Medulla oblongata (tissue), 1 donor: Measurements from ENCODE around the gene SNRNP25.

ENCODE experiments used
- DNase-seq: peaks from one replicate; pipeline ENCODE4 v3.0.0-alpha.2; 2015; ENCODE audit errors: extremely low spot score

Gene SNRNP25

DNA sequence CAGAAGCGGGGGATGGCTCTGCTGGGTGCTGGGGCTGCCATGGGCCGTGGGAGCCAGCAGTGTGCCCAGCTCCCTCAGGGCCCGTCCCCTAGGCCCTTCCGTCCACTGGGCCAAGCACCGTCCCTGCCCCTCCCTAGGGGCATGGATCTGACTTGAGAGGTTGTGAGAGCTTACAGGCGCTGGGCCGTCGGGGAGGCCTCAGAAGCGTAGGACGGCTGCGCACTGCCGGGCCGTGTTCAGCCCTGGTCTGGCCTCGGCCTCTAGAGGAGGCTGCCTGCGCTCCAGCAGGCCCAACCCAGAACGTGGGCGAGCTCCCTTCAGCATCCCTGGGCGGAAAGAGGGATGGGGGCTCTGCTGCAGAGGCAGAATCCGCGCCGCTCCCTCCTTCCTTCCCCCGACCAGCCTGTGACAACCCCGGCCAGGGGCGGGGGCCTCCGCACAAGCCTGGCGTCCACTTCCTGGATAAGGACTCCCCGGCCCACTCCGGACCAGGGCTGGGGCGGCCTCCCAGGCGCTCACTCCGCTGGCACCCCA, 23.7 kb downstream of the SNRNP25 start:
- no peak for DNase-seq

DNA sequence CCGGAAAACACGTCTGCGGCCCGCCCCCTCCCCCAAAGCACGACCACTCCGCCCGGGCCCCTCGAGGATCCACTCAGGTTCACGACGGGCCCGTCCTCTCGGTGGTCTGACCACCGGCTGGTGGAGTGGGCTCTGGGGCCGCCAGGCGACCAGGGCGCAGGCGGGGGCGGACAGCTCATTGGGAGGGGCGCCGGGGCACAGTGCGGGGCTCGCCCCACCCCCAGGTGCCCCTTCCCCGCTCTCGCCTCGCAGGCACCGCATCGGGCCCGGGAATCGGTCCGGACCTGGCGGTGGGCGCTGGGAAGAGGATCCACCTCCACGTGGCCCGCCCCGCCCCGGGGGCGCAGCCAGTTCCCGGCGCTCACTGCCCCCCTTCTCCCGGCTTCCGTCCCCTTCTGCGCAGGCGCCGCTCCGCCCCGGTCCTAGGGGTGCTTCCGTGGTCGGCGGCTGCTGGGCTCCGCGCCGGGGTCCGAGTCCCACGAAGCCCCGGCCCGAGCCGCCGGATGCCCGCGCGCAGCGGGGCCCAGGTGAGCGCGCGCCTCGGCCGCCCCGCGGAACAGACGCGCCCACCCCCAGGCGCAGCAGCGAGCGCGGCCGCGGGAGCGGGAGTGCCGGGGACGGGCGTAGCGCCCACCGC, 24.3 kb downstream of the SNRNP25 start, which contains the start of gene MPG:
TSS of gene MPG (plus strand) at position 419 of the 637 bp plus-strand sequence. CDS start at position 504, 85 bp downstream.
- peak; percentile 86 for DNase-seq

DNA sequence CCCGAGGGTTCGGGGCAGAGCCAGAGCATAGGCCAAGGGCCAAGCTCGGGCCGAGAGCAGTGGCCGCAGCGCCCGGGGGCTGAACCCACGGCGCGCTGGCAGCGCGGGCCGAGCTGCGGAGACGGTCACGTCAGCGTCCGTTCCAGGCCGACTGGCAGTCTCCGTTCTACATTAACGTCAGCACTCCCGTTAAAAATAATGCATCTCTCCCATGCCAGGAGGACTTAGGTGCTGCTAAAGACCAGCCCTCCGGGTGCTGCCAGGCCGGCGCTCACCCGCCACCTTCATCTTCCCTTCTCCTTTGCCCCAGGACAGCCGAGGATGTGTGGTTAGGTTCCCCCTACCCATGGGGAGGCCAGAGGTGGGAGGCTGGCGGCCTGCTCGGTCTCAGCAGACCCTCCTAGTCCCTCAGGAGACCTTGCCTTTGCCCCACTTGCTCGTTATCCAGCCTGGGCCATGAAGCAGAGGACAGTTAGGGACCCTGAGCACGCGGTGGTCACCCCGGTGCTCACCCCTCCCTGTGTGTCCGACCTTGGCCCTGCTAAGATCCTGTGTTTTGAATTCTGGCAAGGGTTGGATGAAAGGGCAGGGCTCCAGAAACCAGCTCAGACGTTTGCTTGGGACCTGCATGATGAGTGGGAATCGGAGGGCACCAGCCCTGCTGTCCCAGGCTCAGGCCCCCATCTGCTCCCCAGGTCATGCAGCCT, 25.0 kb downstream of the SNRNP25 start:
- no peak for DNase-seq

GRCh38 chr16:79151-80054, 25.8 kb downstream of the SNRNP25 start:
- DNase-seq: no peak

- DNase-seq: no peak
Measured at GRCh38 chr16:83060-83603, 29.5 kb downstream of the SNRNP25 start.

GRCh38 chr16:83781-84615, 30.4 kb downstream of the SNRNP25 start:
- no peak for DNase-seq

DNA sequence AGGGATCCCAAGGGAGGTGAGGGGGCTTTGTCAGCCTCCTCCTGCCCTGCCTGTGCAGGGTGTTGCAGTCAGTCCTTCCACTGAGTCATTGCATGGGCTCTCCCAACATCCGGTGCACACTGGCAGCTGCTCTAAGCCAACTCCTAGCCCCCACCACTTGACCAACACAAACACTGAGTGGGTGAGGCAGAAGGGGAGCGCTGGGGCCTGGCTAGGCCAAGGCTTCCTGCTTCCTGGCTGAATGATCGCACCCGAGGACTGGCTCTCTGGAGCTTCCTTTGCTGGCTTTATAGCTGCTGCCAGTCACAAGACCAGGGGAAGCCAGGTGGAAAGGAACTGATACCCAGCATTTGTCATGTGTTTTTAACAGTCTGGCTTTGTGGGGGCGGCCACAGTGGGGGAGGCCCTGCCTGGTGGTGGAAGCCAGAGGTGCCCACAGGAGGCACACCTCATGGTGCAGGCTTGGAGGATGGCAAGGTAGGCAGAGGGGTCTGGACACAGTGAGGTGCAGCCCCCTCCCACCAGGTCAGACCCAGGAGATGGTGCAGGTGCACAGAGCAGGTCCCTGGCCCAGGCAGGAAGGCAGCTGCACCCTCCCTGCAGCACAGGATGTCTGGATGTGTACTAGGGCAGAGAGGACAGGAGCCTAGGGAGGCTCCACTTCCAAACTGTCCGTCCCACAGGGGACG, 31.2 kb downstream of the SNRNP25 start:
- DNase-seq: peak; percentile 35

DNA sequence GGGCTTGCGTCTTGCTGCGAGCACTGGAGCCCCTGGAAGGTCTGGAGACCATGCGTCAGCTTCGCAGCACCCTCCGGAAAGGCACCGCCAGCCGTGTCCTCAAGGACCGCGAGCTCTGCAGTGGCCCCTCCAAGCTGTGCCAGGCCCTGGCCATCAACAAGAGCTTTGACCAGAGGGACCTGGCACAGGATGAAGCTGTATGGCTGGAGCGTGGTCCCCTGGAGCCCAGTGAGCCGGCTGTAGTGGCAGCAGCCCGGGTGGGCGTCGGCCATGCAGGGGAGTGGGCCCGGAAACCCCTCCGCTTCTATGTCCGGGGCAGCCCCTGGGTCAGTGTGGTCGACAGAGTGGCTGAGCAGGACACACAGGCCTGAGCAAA, 31.8 kb downstream of the SNRNP25 start:
- DNase-seq: no peak

- no peak for DNase-seq
Measured at GRCh38 chr16:85865-86264, 32.2 kb downstream of the SNRNP25 start.

DNA sequence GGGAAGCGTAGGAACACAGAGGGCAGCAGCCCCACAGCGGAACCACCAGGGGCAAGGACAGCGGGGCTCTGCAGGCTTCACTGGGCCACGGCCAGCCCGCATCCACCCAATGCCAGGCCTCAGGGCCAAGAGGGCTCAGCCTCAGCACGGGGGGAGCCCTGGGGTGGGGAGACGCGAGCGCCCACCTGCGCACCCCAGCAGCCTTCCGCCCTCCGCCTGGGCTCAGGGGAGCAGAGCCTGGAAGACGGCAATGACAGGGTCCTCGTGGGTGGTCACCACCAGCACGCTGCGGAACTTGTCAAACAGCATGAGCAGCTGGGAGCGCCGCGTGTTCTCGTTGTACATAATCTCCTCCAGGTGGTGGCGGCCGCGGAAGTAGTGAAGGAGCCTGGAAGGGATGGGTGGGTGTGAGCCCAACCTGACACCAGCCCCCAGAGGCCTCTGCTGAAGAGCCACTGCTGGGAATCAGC, 32.9 kb downstream of the SNRNP25 start:
- DNase-seq: no peak

DNA sequence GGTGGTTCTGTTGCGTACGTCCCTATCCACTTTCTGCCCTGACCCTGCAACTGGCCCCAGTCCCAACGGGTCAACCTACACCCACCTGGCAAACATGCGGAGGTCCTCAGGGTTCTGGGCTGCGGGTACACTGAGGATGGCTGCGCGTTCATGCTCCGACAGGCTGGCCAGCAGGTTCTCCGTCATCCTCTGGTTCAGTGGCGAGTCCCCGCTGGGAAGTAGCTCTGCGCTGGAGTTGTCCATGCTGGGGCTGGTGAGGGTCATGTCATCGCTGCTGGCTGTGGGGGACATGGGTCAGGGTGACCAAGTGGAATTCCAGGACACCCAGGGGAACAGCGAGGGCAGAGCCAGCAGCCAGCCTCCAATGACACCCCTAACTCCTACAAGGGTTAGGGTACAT, 35.0 kb downstream of the SNRNP25 start:
- no peak for DNase-seq

DNA sequence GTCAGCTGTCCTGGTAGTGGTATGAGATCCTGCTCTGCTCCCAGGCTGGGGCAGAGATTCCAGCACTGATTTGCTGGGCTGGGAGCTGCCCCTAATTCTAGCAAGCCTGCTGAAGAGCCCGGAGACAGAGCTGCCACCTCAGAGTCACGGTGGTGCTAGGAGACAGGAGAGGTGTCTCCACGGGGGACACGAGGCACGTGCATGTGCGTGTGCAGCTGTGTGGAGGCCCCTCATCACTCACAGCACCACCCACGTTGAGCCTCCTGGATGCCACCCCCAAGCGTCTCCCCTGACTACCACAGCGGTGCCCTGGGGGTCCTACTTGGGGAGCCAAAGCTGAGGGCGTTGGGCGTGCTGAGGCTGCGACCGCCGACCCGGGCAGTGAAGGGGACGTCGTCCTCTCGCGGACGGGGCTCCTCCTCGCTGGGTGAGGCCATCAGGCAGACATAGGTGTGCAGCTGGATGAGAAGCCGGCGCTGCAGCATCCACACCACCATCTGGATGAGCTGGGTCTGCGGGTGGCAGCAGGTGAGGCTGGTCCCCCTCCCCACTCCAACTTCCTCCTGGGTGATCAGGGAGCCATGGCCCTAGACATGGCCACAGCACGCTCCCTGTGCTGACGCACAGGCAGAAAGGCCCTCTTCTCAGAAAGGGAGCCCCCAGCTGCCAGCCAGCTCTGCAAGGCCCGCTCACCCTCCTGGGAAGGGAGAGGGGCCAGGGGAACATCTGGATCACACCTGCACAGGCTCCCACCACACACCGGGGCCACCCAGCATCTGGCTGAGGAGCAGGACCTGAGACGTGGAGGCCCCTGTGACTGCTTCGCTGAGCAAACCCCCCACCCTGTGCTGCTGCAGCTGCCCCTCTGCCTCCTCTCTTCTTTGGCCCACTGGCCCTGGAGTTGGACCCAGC, 36.0 kb downstream of the SNRNP25 start:
- DNase-seq: no peak

DNA sequence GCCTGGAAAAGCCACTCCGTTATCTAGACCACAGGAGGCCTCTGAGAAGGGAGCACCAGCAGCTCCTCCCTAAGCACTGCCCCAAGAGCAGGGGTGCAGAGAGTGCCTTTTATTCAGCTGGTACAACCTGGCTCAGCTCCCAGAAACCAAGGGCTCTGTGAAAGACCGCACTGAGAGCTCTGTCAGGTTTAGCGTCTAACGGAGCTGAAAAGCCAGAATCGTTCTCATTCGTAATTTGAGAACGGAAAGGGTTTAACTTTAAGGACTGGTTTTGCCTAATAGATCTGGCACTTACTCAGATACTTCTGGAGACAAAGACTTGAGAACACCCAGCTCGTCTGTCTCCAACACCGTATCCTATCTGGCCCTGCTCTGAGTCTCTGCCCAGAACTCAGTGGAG, 37.9 kb downstream of the SNRNP25 start:
- DNase-seq: peak; percentile 93

DNA sequence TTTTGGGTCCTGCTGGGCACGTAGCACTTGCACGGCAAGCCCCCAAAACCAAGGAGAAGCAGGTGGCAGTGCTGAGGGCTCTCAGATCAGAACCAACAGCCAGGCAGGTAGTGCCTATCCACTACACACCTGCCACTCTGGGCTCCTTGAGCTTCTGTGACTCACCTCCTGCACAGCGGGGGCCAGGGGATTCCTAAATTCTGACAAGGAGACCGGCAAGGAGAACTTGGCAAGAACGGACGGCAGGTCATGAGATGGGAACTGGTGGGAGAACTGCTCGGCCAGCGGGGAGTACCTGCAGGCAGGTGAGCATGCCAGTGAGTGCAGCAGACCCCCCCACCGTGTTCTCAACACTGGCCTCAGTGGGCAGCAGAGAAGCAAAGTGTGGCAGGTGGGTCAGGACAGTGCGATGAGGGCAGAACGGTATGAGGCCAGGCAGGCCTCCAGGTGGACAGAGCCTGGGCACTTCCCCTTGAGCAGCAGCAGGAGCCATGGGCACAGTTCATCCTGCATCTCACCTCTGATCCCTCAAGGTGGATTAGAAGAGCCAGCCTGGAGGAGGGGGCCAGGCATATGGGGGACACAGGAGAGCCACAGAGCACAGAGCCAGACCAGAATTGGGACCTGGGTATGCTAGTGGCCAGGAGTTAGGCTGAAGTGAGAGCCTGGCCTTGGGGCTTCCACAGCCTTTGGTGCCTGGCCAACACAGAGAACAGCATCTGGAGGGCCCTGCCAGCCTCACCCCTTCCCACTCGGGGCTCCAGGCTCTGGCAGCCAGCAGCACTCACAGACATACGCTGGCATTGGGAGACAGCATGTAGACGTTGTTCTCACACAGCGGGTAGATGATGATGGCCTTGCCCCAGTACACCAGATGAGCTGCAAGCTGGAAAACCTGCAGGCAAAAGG, 39.1 kb downstream of the SNRNP25 start:
- DNase-seq: no peak

DNA sequence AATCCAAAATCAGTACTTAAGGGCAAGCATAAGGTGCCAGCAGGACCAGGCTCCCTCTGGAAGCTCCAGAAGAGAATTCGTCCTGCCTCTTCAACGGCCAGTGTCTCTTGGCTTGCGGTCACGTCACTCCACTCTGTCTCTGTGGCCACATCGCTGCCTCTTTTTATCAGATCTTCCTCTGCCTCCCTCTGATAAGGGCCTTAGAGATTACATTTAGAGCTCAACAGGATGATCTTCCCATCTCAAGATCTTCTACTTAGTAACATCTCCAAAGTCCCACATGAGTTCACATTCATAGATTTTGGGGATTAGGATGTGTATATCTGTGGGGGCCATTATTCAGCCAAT, 41.3 kb downstream of the SNRNP25 start:
- DNase-seq: no peak

GRCh38 chr16:96935-97381, 43.3 kb downstream of the SNRNP25 start:
- peak; percentile 92 for DNase-seq

- no peak for DNase-seq
Measured at GRCh38 chr16:97822-98221, 44.2 kb downstream of the SNRNP25 start.

DNA sequence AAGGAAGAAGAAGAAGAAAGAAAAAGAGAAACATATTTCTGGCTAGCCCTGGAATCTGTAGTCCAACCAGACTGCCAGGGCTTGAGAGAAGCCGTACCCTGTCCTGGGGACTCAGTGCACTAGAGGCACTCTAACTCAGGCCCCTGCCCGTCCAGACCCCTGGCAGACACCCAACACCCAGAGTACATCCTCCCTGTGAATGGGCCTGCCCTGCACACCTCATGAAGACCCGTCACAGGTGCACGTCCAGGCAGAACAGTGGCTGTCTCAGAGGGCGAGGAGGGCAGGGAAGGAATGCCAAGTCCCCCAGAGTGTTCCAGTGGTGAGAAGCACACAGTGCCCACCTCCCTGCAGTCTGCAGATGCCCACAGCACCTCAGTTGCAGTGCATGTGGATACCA, 47.4 kb downstream of the SNRNP25 start:
- DNase-seq: no peak
